ENCODE results near the gene OR2S2.

The OR2S2 gene

DNA sequence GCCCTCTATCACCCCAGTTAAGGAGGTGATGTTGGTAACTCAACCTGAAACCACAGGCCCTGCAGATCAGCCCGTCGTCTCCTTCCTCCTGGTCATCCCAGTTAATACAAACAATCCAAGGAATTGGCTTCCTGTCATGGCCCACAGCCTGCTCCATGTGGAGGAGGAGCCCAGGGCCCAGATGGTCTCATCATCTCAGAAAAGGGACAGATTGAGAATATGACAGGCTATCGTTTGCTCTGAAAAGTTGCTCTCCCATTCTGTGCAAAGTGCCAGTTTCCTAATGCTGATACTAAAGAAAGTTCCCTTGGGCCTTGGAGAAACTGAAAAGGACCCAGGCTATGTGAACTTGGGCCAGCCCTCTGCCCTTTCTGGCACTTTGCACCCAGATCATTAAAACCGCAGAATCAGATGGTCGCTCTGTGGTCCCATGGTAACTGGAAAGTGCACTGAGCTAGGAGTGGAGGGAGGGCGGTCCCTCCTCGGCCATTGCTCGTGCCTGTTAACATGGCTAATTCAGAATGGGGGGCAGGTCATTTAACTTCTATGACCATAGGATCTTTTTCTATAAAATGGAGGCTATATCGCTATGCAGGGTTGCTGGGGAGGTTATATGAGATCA is 49.3 kb downstream of the OR2S2 start:
- DNase-seq, result no peak

DNA sequence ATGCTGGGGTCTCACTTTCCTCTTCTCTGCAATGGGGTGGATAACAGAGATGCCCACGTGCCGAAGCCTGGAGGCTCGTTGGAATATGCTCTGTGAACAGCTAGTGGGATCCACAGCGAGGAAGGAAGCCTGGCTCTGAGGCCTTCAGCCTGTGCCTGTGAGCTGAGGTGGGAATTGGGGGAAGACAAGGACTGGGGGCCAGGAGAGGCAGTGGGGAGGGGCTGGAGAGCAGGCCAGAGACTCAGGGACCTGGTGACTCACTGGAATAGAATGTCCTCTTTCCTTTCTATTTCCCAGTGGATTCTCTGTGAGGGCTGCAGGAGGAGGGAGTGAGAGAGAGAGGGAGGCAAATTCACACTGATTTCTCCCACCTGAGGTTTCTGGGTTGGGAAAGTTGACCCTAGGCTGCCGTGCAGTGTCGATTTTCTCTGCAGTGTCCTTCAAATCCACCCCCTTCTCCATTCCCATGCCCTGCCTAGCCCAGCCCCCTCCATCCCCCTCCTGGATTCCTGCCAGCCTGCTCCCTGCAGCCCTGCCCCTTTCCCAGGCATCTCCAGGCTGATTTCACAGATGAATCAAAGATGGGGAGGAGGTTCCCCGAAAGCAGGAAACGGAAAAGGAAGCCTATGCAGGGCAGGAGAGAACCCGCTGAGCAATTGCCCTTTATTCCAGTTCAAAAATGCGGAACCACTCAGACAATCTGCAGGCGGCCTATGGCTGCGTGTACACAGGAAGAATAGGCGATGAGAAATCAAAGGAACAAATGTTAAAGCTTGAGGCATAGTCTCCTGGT is 50.0 kb downstream of the OR2S2 start:
- DNase-seq, result no peak

Measured in CD4-positive, alpha-beta T cell treated with Interferon gamma for 1 hour (primary cell).